Right forelimb (tissue), 1 donor: Measurements from ENCODE around the gene NANOS2.
"Not testable (repeated sequence)": the region's sequence is repeated elsewhere in the genome, so short reads cannot be mapped to it uniquely, and the experiment has no call there.

ENCODE experiments used
- DNase-seq: peaks from one replicate; pipeline ENCODE4 v3.0.0-alpha.2; 2018

NANOS2 gene

GRCh38 chr19:45927565-45928261, 13.1 kb upstream of the NANOS2 start:
- peak; percentile 87 for DNase-seq

- no peak for DNase-seq
Measured at GRCh38 chr19:45924891-45925447, 10.4 kb upstream of the NANOS2 start.

- DNase-seq: no peak
Measured at GRCh38 chr19:45922281-45922680, 7.7 kb upstream of the NANOS2 start.

- no peak for DNase-seq
Measured at GRCh38 chr19:45920458-45920857, 5.9 kb upstream of the NANOS2 start.

GRCh38 chr19:45919678-45920077, 5.1 kb upstream of the NANOS2 start:
- no peak for DNase-seq

GRCh38 chr19:45918721-45919120, 4.1 kb upstream of the NANOS2 start:
- DNase-seq: no peak

- no peak for DNase-seq
Measured at GRCh38 chr19:45917421-45918091, 3.0 kb upstream of the NANOS2 start.

- no peak for DNase-seq
Measured at GRCh38 chr19:45911291-45911690, 3.3 kb downstream of the NANOS2 start.

GRCh38 chr19:45908956-45909355, 5.6 kb downstream of the NANOS2 start:
- no peak for DNase-seq

GRCh38 chr19:45906221-45906620, 8.4 kb downstream of the NANOS2 start:
- DNase-seq: no peak

GRCh38 chr19:45905011-45905410, 9.6 kb downstream of the NANOS2 start:
- DNase-seq: no peak

- peak; percentile 100 for DNase-seq
Measured at GRCh38 chr19:45902651-45903625, 11.6 kb downstream of the NANOS2 start.

GRCh38 chr19:45901912-45902650, 12.5 kb downstream of the NANOS2 start, which contains the start of gene MYPOP:
Gene MYPOP, minus strand, starts transcription at chr19:45902613. Its CDS starts 840 bp downstream, at chr19:45901773.
- DNase-seq: no peak

GRCh38 chr19:45901432-45901911, 13.1 kb downstream of the NANOS2 start:
- no peak for DNase-seq

GRCh38 chr19:45900738-45901431, 13.7 kb downstream of the NANOS2 start:
- DNase-seq: no peak

- no peak for DNase-seq
Measured at GRCh38 chr19:45899919-45900589, 14.5 kb downstream of the NANOS2 start.

GRCh38 chr19:45899253-45899652, 15.3 kb downstream of the NANOS2 start:
- no peak for DNase-seq

GRCh38 chr19:45897261-45897812, 17.2 kb downstream of the NANOS2 start:
- no peak for DNase-seq

GRCh38 chr19:45895983-45896599, 18.5 kb downstream of the NANOS2 start:
- DNase-seq: not testable (repeated sequence)

GRCh38 chr19:45895519-45895972, 19.0 kb downstream of the NANOS2 start:
- DNase-seq: no peak
